ENCODE measurements around the gene KRTAP4-2. TPM values are rescaled to one million over a fixed set of nuclear protein-coding genes. Genes with fewer than 3 reads are reported as not detected.

The KRTAP4-2 gene
- total RNA-seq, 6 donors from 2014 or later: not detected

DNA sequence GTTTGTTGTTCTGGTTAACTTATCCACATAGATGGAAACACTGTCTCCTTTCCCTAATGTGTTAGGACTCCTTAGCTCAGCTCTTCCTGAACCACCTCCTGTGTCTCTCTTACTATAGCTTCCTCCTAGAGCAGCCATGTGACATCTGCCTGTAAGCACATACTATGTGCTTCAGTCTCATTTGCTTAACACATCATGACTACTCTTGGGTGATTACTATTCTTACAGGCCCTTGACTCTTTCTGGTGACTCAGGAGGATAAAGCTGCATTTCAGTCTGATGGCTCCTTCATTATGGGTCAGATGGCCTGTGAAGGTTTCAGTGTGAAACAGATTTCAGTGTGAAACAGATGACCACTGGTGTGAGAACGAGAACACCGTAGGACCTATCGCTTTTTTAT lies 320 bp upstream of the KRTAP4-2 start:
- Histone ChIP-seq H3K36me3 (no peaks in the 10 kb centered on the region), H3K4me3 (no peak overlapping the region), H3K27me3 (no peaks in the 10 kb centered on the region), H3K27ac (no peak overlapping the region), H3K4me1 (no peaks in the 10 kb centered on the region), H3K9me3 (no peaks in the 10 kb centered on the region)
- 91 to 94% methylated on average over 3 of the region's 3 CpGs for WGBS, 2 donors
- DNase-seq (no peak), ATAC-seq (ENCODE audit: low FRiP score in 2 of 2) (peak in 1 of 2 donors; percentile 50)
- TF ChIP-seq EP300 (IDR thresholded peaks at IDR 0.05) (no peak), CTCF (IDR thresholded peaks at IDR 0.05) (no peak), POLR2A (IDR thresholded peaks at IDR 0.05) (no peak), POLR2AphosphoS5 (IDR thresholded peaks at IDR 0.05) (no peak)

GRCh38 chr17:41176744-41177387 lies 1.2 kb downstream of the KRTAP4-2 start:
- no peak for DNase-seq
- H3K4me3 ChIP-seq: no peak overlapping the region
- H3K27ac ChIP-seq: no peak overlapping the region
- no peaks in the 10 kb centered on the region for H3K27me3 ChIP-seq
- no peaks in the 10 kb centered on the region for H3K36me3 ChIP-seq
- no peaks in the 10 kb centered on the region for H3K9me3 ChIP-seq
- H3K4me1 ChIP-seq: no peaks in the 10 kb centered on the region
- no peak for ATAC-seq (ENCODE audit: low FRiP score in 2 of 2)
- 74 to 82% methylated on average over 3 of the region's 3 CpGs for WGBS, 2 donors
- TF ChIP-seq POLR2AphosphoS5 (IDR thresholded peaks at IDR 0.05) (no peak), EP300 (IDR thresholded peaks at IDR 0.05) (no peak), POLR2A (IDR thresholded peaks at IDR 0.05) (no peak), CTCF (IDR thresholded peaks at IDR 0.05) (no peak)

GRCh38 chr17:41171886-41172285 lies 6.1 kb downstream of the KRTAP4-2 start:
- DNase-seq: no peak
- WGBS, 2 donors: 68 to 83% methylated on average over 2 of the region's 2 CpGs
- Histone ChIP-seq H3K4me3 (no peak overlapping the region), H3K27ac (no peak overlapping the region), H3K36me3 (no peaks in the 10 kb centered on the region), H3K27me3 (no peaks in the 10 kb centered on the region), H3K4me1 (no peaks in the 10 kb centered on the region), H3K9me3 (no peaks in the 10 kb centered on the region)
- TF ChIP-seq POLR2AphosphoS5 (IDR thresholded peaks at IDR 0.05) (no peak), CTCF (IDR thresholded peaks at IDR 0.05) (no peak), EP300 (IDR thresholded peaks at IDR 0.05) (no peak), POLR2A (IDR thresholded peaks at IDR 0.05) (no peak)
- no peak for ATAC-seq (ENCODE audit: low FRiP score in 2 of 2)

- no peak for ATAC-seq (ENCODE audit: low FRiP score in 2 of 2)
- 68 to 80% methylated on average over 1 of the region's 1 CpG for WGBS, 2 donors
These were observed 9.9 kb downstream of the KRTAP4-2 start, which contains the start of gene KRTAP4-3 for GRCh38 chr17:41168121-41168520. Gene KRTAP4-3 (minus strand): TSS chr17:41168221. CDS start chr17:41168172, 49 bp downstream.

More at GRCh38 chr17:41168121-41168520, 9.9 kb downstream of the KRTAP4-2 start, which contains the start of gene KRTAP4-3:
- TF ChIP-seq POLR2AphosphoS5 (IDR thresholded peaks at IDR 0.05) (no peak), EP300 (IDR thresholded peaks at IDR 0.05) (no peak), POLR2A (IDR thresholded peaks at IDR 0.05) (no peak), CTCF (IDR thresholded peaks at IDR 0.05) (no peak)
- H3K4me3 ChIP-seq: no peak within 1 kb of the TSS
- DNase-seq: no peak
- H3K27me3 ChIP-seq: no peaks in the 10 kb centered on the region
- H3K4me1 ChIP-seq: no peaks in the 10 kb centered on the region
- H3K9me3 ChIP-seq: no peaks in the 10 kb centered on the region
- H3K36me3 ChIP-seq: no peaks in the 10 kb centered on the region
- no peak within 1 kb of the TSS for H3K27ac ChIP-seq
